Endodermal cell (in vitro differentiated cells): Measurements from ENCODE around the gene R3HCC1L. TPM values are rescaled to one million over a fixed set of nuclear protein-coding genes. Genes with fewer than 3 reads are reported as not detected.

Source experiments
- DNase-seq: peaks from one replicate; pipeline ENCODE4 v3.0.0-alpha.2; 2017
- H3K27ac ChIP-seq: 2 replicates; pipeline ENCODE4 v1.5.1; 2013; ENCODE audit warnings: mild to moderate bottlenecking, low read depth, low read length, moderate library complexity
- H3K27me3 ChIP-seq: 2 replicates; pipeline ENCODE4 v1.6.1; 2013; ENCODE audit warnings: mild to moderate bottlenecking, low read length, moderate library complexity; ENCODE audit not compliant: insufficient read depth, control insufficient read depth, poor library complexity, severe bottlenecking
- H3K36me3 ChIP-seq: 2 replicates; pipeline ENCODE4 v1.7.0; 2013; ENCODE audit warnings: mild to moderate bottlenecking, low read length, moderate library complexity; ENCODE audit not compliant: control insufficient read depth, insufficient read depth
- H3K4me1 ChIP-seq: one replicate; pipeline ENCODE4 v1.7.0; 2013; ENCODE audit warnings: low read length; ENCODE audit not compliant: control insufficient read depth, insufficient read depth
- H3K4me3 ChIP-seq: 2 replicates; pipeline ENCODE4 v1.5.1; 2013; ENCODE audit warnings: mild to moderate bottlenecking, low read length, moderate library complexity
- H3K9ac ChIP-seq: 2 replicates; pipeline ENCODE4 v1.6.1; 2013; ENCODE audit warnings: mild to moderate bottlenecking, low read length, moderate library complexity; ENCODE audit not compliant: poor library complexity, severe bottlenecking; ENCODE audit errors: extremely low read depth
- H3K9me3 ChIP-seq: 2 replicates; pipeline ENCODE4 v1.6.1; 2013; ENCODE audit warnings: mild to moderate bottlenecking, low read length, moderate library complexity; ENCODE audit not compliant: control insufficient read depth
- H3K27ac Mint-ChIP-seq: 2 replicates; pipeline ENCODE4 v1.8.0; 2020; ENCODE audit warnings: mixed read lengths
- H3K27me3 Mint-ChIP-seq: 2 replicates; pipeline ENCODE4 v1.8.0; 2021; ENCODE audit warnings: mild to moderate bottlenecking, mixed read lengths; ENCODE audit not compliant: insufficient read depth
- H3K36me3 Mint-ChIP-seq: 2 replicates; pipeline ENCODE4 v1.8.0; 2020; ENCODE audit warnings: low read depth, mixed read lengths
- H3K4me1 Mint-ChIP-seq: 2 replicates; pipeline ENCODE4 v1.8.0; 2020; ENCODE audit warnings: mixed read lengths
- H3K4me3 Mint-ChIP-seq: 2 replicates; pipeline ENCODE4 v1.8.0; 2020; ENCODE audit warnings: mild to moderate bottlenecking, moderate library complexity, mixed read lengths
- H3K9me3 Mint-ChIP-seq: 2 replicates; pipeline ENCODE4 v1.8.0; 2020; ENCODE audit warnings: mild to moderate bottlenecking, mixed read lengths
- WGBS, 2 experiments: methylation state at CpG; one replicate each; pipeline versions ENCODE4 v1.1.5 to v1.1.7; 2013; ENCODE audit warnings: missing lambda C conversion rate in 2 of 2, mixed read lengths in 1 of 2; ENCODE audit not compliant: insufficient coverage in 1 of 2, insufficient read length in 1 of 2; 5-methylcytosine and 5-hydroxymethylcytosine counted together
- total RNA-seq, 2 donors: library from RNA; stranded (reverse); fragmentation: NEBNext Ultra II Directional in 1 of 2; extraction: Animal tissue kit (Norgen Biotek cat#: 25700) in 1 of 2; gene quantifications; 2 replicates in 1 of 2; 3 replicates in 1 of 2; pipeline ENCODE4 v1.2.1, GENCODE V29; 2021
- TF ChIP-seq, protein P1 (sequence below): fragments of 200-600 bp; sonication (generic); conservative IDR thresholded peaks from 2 replicates; pipeline ENCODE4 v1.5.0; 2021; ENCODE audit warnings: antibody characterized with exemption, mild to moderate bottlenecking

R3HCC1L gene
- total RNA-seq, 2 donors from 2014 or later: 16.1 to 18.1 TPM

DNA sequence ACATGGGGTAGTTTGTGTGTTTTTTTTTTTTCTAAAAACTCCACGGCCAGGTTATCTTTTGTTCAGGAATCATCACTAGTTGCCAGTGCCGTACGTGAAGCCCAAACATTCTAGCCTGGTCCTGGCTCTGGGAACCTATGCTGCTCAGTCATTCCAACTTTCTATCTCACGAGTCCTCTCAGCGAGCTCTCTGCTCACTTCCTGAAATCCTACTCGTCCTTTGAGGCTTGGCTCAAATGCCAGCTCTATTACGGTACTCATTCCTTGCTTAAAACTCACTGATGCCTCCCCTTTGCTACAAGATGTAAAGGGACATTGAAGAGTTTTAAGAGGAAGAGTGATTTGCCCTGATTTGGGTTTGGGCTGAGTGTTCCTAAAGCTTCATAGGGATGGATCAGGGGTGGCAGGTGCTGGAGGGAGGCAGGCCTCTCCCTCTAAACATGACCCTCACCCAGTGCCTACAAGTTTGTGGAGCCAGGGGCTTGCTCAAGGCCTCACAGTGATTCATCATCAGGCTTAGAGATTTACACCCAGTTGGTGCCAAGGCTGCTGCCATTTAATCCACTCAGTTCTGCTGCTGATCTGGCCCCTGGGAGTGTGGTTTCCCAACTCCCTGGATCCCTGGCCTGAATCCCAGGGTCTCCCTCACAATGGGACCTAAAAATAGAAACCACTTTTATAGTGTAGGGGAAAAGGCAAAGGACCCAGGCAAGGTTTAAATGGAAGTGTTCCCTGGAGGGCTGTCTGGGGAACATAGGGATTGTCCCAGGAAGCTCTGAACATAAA is 46.1 kb upstream of the R3HCC1L start:
- H3K4me1 Mint-ChIP-seq: peaks cover under 1% of the 10 kb centered on the region
- Histone ChIP-seq H3K4me3 (no peak overlapping the region), H3K27me3 (no peaks in the 10 kb centered on the region), H3K9me3 (no peaks in the 10 kb centered on the region), H3K27ac (no peak overlapping the region), H3K4me1 (no peaks in the 10 kb centered on the region), H3K9ac (no peak overlapping the region), H3K36me3 (no peaks in the 10 kb centered on the region)
- H3K36me3 Mint-ChIP-seq: no peaks in the 10 kb centered on the region
- H3K27me3 Mint-ChIP-seq: no peaks in the 10 kb centered on the region
- H3K9me3 Mint-ChIP-seq: no peaks in the 10 kb centered on the region
- TF ChIP-seq, protein P1, sequence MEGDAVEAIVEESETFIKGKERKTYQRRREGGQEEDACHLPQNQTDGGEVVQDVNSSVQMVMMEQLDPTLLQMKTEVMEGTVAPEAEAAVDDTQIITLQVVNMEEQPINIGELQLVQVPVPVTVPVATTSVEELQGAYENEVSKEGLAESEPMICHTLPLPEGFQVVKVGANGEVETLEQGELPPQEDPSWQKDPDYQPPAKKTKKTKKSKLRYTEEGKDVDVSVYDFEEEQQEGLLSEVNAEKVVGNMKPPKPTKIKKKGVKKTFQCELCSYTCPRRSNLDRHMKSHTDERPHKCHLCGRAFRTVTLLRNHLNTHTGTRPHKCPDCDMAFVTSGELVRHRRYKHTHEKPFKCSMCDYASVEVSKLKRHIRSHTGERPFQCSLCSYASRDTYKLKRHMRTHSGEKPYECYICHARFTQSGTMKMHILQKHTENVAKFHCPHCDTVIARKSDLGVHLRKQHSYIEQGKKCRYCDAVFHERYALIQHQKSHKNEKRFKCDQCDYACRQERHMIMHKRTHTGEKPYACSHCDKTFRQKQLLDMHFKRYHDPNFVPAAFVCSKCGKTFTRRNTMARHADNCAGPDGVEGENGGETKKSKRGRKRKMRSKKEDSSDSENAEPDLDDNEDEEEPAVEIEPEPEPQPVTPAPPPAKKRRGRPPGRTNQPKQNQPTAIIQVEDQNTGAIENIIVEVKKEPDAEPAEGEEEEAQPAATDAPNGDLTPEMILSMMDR: no peak
- 77 to 96% methylated on average over 4 to 7 of the region's 7 CpGs for WGBS, 2 experiments
- H3K4me3 Mint-ChIP-seq: no peak overlapping the region
- no peak for DNase-seq
- H3K27ac Mint-ChIP-seq: no peak overlapping the region

DNA sequence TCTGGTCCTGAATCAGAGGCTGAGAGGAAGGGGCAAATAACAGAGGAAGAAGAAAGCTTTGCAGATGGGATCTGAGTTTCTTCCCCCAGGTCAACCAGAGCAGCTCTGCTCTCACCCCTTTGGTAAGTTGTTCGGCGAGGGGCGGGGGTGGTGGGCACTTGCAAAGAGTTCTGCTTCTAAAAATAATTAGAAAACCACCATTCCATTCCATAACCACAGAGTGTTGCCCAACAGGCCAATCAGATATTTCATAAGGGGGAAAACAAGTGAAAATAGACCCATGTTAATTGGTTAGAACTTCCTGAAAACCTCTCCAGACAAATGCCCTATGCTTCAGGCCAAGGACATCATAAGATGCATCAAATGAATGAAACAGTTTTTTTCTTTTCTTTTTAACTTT is 43.6 kb upstream of the R3HCC1L start:
- no peaks in the 10 kb centered on the region for H3K9me3 ChIP-seq
- H3K27me3 ChIP-seq: no peaks in the 10 kb centered on the region
- no peak overlapping the region for H3K9ac ChIP-seq
- TF ChIP-seq, protein P1: no peak
- H3K27ac ChIP-seq: no peak overlapping the region
- H3K4me3 ChIP-seq: no peak overlapping the region
- no peaks in the 10 kb centered on the region for H3K36me3 ChIP-seq
- H3K27me3 Mint-ChIP-seq: no peaks in the 10 kb centered on the region
- peaks cover 17% of the 10 kb centered on the region for H3K4me1 Mint-ChIP-seq
- 91 to 100% methylated on average over 1 to 3 of the region's 3 CpGs for WGBS, 2 experiments
- H3K9me3 Mint-ChIP-seq: no peaks in the 10 kb centered on the region
- H3K4me3 Mint-ChIP-seq: no peak overlapping the region
- no peak overlapping the region for H3K27ac Mint-ChIP-seq
- H3K4me1 ChIP-seq: peaks cover 7% of the 10 kb centered on the region
- H3K36me3 Mint-ChIP-seq: no peaks in the 10 kb centered on the region
- no peak for DNase-seq

GRCh38 chr10:98096316-98096715 is 38.1 kb upstream of the R3HCC1L start:
- WGBS, 2 experiments: 88 to 94% methylated on average over 7 to 8 of the region's 8 CpGs

More at GRCh38 chr10:98096316-98096715, 38.1 kb upstream of the R3HCC1L start:
- Histone ChIP-seq H3K9ac (no peak overlapping the region), H3K9me3 (no peaks in the 10 kb centered on the region), H3K27me3 (no peaks in the 10 kb centered on the region), H3K4me3 (no peak overlapping the region), H3K4me1 (peaks cover 7% of the 10 kb centered on the region), H3K36me3 (no peaks in the 10 kb centered on the region), H3K27ac (no peak overlapping the region)
- Mint-ChIP-seq H3K4me3 (no peak overlapping the region), H3K27ac (no peak overlapping the region), H3K27me3 (no peaks in the 10 kb centered on the region), H3K36me3 (no peaks in the 10 kb centered on the region), H3K9me3 (no peaks in the 10 kb centered on the region), H3K4me1 (peaks cover 17% of the 10 kb centered on the region)
- DNase-seq: no peak
- TF ChIP-seq, protein P1: no peak
